ENCODE data around the gene BCAP31.
"Not testable (repeated sequence)": the region's sequence is repeated elsewhere in the genome, so short reads cannot be mapped to it uniquely, and the experiment has no call there.

Gene BCAP31

DNA sequence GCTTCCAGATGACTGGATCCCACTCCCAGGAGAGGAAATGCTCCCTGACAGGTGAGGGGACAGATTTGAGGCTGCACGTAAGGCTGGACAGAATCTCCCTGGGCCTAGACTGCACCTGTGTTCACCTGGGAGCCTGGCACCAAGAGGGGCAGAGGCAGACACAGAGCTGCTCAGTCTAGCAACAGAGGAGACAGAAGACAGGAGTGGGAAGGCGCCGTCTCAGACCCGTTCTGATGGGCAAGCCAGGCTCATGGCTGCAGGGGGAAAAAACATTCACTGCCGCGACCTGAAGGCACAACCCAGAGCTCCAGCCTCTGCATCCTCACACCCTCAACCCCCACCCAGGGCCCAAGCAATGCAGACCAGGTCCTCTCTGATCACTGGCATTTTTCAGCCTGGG, 16.8 kb downstream of the BCAP31 start:
- DNase-seq = no peak

DNA sequence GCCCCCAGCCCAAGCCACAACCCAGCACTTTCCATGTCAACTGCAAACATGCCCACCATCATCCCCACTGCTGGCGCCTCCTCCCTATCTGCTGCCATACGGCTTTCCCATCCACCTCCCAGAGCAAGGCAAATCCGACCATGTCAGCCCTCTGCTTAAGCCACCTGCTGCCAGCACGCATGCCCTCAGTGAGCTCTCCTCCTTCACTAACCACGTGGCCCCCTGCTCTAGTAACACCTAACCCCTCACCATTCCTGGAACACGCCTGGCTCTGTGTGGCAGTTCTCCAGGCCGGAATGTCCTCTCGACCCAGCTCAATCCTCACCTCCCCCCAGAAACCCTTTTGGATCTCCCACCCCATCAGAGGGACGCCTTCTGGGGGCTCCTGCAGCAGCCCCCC, 17.4 kb downstream of the BCAP31 start:
- no peak for DNase-seq

DNA sequence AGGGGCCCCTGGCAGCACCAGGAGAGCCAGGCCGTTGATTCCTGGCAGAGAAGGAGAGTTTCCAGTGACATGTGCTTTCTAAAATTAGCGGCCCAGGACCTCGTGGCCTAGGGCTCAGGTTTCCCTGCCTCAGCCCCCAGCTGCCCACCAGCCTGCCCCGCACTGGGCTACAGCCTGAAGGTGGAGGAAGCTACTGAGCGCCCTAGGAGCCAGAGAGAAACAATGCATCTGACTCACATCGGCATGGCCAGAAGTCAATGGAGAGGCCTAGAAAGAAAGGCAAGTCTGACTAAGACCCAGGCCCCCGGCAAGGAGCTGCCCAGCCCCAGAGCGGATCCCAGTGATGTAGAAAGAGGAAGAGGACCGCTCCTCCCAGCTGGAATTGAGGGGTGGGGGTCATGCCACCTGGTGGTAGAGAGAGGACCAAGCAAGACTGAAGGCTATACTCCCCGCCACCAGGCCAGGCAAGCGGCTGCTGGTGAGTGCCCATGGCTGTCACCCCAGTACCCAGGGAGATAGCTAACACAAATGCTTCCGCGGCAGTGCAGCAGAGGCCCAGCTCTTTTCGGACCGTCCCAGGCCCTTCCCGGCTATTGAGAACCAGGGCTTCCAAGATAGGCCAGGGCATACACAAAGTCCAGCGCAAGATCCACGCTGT, 18.7 kb downstream of the BCAP31 start:
- not testable (repeated sequence) for DNase-seq

DNA sequence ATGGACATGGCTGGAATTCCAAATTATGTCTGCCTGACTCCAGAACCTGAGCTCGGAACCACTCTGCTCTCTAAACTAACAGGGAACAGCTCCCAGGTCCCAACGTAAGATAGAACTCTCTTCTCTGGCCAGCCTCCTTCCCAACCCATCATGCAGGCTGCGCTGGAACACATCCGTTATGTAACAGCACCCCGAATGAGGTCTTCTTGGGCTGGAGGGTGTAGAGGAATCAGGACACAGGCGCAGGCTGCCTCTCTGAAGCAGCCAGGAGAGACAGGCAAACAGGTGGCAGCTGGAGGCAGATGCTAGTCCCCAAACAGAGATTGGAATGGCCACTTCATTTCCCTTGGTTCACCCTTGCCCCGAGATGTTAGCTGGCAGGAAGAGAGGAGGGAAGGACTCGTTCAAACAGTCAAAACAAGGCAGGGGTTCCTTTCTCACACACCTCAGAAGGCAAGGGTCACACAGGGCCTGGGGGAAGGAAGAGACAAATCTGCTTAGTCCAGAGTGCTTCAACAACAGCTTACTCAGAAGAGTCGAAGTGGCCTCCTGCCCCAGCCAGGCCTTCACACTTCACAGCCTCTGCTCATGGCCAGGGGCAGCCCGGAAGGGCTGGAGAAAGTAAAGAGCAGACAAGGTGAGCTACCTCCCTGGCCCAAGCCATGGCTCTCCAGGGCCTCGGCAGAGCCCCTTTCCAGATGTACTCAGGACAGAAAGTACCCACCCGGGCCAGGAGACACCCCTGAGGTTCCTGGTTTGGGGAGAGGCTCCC, 19.4 kb downstream of the BCAP31 start:
- DNase-seq = not testable (repeated sequence)

DNA sequence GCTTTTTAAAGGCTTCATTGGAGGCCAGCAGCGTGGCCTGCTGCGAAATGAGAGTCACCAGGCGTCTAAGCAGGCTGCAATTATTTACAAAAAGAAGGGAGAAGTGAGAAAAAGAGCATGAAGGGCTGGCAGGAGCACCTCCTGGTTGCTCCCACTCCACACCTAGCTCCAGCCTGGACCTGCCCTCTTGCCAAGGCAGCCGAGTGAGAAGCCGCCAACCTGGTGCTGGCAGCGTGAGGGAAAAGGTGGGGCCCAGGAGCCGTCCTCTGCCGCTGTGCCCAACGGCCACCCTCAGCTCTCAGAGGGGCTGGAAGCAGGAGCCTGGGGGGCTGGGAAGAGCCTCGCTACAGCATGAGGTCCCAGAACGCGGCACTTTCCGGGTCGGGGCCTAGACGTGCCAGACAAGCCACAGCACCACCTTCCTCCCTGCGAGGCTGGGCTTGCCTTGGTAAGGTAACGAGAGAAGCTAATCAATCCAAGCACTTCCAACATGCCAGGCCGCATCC, 20.1 kb downstream of the BCAP31 start:
- no peak for DNase-seq

DNA sequence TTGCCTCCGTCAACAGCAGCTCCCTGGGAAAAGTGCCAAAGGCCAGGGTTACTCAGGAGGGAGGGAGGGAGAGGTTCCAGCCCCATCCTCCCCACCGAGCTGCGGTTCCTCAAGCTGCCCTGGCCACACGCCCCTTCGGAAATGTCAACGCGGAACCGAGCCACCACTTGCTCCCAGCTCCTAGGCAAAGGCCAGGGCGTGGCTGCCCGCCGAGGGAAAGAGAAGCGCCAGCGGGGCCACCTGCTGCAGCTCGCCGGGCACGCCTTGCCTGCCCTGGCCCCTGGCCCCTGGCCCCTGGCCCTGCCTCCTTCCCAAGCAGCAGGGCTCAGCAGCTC, 21.2 kb downstream of the BCAP31 start:
- DNase-seq = no peak

DNA sequence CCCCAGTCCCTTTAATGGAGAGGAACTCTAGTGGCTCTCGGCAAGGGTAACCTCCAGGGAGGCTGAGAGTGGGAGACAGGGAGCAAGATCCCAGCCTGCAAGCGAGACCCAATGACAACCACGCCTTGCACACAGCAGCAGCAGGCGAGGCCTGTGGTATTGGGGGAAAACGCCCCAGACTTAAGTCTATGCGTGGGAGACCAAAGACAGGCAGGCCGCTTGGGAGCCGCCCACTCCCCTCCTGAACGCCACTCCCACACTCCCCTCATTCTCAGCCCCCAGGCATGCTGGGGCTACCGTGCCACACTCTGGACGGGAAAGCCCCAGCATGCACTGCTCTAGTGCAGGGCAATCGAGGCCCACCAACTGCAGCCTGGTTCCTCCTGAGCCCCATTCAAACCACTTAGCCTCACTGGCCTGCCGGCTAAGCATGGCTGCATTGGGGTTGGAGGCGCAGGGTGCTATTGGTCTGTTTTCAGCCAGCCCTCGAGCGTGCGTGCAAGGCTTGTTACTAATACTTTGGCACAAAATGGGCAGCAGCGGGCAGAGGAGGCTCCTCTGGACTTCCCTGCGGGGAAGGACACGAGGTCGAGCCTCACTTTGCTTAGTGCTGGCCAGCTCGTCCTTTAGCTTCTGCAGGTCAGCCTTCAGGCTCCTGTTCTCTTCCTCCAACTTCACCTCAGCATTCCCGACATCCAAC, 21.7 kb downstream of the BCAP31 start:
- no peak for DNase-seq

DNA sequence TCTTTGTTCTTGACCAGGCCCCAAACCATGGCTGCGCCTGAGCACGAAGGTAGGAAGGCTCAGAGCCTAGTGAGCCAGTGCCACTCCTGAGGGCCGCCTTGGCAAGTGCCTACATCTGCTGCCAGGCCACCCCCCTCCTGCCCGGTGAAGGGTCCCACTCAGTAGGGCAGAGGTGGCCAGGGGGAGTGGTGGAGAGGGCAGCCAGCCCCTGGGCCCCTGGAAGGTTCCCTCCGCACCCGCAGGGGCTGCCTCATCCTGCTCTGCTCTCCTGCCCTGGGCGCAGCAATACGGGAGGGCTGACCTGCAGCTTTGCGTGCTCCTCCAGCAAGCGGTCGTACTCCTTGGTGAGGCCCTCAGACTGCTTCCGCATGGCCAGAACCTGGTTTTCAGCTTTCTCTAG, 22.5 kb downstream of the BCAP31 start:
- no peak for DNase-seq

DNA sequence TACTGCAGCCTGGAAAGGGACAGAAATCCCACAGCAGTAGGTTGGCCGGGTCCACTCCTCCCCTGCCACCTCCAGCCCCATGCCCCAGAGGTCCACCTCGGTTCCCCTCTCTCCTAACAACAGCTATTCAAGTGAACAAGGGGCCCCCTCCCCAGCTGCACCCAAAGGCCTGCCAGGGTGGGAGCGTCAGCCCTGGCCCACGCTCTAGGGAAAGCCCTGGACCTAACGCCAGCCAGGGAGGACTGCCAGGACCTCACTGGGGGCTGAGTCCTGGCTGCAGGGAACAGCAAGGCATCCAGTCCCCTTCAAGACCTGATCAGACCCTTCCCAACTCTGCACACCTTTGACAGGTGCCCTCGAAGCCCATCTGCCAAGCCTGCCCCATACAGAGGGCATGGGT, 23.2 kb downstream of the BCAP31 start:
- DNase-seq = no peak

DNA sequence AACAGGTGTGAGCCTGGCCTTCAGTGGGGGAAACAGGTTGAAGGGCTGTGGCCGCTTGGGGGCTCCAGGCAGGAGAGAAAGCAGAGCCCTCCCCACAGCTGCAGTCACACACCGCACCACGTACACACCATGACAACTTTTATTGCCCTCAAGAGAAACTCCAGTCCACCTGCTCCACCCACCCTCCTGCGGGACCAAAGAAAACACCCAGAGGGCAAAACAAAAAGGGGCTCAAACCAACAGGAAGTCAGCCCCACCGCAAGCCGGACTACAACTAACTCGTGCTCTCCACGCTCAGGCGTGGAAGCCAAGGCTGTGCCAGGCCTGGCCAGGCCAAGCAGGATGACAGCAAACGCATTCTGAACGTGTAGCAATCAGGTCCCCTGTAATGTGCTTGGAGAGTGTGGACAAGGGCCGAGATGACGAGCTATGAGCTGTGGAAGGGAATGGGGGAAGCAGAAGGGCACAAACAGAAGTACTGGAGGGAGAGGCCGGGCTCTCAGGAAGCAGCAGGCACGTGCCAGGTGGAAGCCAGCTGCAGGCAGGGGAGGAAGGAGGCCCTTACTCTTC, 23.7 kb downstream of the BCAP31 start:
- no peak for DNase-seq

DNA sequence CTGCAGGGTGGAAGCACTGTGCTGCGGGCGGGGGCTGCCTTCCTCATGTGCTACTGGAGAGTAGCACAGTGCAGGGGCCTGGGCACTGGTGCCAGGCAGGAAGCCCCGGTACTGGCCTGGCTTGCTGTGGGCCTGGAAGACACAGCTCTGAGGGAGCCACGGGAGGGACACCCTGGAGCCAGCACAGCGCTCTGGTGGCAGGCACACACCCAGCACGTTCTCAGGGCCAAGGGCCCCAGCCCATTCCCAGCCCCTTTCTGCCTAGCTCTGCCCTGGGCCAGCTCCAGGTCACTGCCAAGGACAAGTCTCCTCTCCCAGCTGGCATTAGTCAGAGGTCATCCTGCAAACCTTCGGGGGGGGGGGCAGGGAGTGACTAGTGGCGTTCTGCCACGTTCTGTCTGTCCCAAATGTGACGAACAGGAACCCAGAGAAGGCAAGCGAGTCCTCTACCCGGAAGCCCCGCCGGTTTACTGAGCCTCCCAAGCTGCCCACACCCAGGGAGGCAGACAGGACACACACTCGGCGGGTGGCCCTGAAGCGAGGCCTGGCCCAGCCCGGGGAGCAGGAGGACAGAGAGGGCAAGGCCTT, 24.3 kb downstream of the BCAP31 start:
- DNase-seq = not testable (repeated sequence)

DNA sequence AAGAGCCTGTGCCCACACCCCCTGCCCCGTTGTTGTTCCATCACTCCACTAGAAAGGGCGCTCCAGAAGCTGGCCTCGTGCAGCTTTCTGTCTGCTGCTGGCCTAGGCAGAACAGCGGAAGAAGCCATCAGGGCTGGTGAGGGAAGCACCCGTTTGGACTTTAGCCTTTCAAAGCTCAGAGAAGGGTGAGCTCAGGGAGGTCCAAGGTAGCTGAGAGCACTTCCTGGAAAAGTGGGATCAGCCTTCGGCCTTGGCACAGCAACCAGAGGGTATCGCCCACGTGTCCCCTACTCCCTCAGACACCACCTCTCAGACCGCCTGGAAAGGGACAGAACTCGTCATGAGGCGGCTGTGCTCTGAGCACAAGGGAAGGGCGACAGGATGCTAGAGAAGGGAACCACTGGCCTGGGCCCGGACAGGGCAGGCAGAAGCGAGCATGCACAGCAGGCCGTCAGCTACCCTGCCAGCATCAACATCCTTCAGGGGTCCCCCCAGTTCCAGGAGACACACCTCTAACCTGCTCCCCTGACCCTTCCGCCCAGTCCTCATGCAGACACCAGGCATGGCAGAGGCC, 24.9 kb downstream of the BCAP31 start:
- DNase-seq = not testable (repeated sequence)

DNA sequence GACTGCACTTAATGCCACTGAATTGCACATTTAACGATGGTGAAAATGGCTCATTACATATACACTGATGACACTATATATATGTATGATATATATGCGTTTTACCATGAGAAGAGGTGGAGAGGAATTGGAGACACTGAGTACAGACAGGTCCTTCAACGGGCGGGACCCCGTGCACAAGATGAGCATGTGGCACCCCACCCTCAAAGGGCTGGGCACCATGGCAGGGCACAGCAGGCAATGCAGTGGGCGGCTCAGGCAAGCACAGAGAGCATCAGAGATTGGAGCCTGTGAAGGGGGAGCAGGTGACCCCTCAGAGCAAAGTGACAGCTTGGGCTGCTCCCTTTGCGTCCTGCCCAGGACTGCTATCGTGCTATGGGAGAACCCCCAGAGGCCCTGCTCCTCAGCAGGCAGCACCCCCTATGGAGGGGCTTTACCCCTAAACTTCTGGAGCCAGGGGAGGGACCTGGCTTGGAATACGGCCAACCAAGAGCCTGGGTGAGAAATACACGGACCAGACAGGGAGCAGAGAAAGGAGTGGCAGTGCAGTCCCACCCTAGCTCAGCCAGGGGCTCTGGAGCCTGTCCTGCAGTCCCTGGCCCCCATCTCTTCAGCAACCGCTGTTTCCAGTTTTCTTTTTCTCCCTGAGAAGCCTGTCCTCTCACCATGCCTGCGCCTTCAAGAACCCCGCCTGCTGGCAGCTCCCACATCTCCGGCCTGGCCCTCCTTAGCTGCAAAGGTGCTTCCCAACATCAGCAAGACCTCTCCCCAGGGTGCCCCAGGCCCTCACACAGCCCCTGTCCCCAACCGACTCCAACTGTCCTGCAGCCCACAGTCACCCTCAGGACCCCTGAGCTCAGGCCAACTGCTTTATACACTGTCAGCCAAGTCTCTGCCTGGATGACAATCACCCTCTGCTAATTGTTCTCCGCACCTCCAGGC, 26.0 kb downstream of the BCAP31 start:
- DNase-seq = no peak

DNA sequence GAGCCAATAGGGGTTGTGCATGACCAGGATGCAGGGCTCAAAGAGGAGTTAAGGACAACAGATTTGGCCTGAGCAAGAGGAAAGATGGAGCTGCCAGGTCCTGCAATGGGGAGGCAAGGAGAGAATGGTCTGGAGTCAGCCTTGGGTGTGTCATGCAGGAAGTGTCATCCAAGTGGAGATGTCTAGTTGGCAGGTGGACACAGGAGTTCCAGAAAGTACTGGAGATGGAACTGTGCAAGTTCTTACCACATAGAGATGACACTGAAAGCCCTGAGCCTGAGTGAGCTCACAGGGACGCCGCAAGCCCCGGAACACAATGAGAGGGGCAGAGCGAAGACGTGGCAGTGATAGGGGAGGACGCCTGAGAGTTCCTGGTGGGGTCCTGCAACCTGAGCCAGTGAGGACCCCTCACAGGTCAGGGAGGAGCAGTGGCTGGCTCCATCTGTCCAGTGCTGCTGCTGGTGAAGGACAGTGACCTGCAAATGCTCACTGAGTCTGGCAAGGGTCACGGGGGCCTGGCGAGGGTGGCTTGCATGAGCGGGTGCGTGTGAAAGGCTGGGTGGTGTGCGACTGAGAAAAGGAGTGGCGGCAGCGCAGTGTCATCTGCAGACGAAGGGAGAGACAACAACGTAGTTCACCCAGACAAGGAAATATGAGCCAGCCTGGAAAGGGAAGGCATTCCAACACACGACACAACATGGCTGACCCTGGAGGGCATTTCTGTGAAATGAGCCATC, 27.0 kb downstream of the BCAP31 start:
- DNase-seq = not testable (repeated sequence)

DNA sequence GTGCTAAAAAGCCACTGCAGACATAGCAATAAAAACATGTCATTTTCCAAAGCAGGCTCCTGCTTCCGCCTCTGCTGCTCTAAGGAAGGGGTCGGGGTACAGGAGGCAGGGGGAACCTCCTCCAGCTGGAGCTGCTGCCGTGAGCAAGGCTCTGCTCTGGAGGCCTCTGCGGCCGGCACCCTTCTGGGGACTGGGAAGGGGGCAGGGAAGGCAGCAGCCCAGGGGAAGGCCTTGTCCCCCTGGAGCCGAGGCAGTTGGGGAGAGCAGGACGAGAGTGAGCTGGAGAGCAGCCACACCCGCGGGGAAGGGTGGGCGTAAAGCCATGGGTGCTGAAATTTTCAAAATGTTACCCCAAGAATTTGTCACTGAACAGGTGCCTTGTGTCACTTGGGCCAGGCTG, 27.6 kb downstream of the BCAP31 start:
- not testable (repeated sequence) for DNase-seq

DNA sequence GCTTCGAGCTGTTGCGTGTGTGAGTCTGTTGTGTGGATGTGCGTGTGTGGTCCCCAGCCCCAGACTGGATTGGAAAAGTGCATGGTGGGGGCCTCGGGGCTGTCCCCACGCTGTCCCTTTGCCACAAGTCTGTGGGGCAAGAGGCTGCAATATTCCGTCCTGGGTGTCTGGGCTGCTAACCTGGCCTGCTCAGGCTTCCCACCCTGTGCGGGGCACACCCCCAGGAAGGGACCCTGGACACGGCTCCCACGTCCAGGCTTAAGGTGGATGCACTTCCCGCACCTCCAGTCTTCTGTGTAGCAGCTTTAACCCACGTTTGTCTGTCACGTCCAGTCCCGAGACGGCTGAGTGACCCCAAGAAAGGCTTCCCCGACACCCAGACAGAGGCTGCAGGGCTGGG, 28.1 kb downstream of the BCAP31 start:
- no peak for DNase-seq

DNA sequence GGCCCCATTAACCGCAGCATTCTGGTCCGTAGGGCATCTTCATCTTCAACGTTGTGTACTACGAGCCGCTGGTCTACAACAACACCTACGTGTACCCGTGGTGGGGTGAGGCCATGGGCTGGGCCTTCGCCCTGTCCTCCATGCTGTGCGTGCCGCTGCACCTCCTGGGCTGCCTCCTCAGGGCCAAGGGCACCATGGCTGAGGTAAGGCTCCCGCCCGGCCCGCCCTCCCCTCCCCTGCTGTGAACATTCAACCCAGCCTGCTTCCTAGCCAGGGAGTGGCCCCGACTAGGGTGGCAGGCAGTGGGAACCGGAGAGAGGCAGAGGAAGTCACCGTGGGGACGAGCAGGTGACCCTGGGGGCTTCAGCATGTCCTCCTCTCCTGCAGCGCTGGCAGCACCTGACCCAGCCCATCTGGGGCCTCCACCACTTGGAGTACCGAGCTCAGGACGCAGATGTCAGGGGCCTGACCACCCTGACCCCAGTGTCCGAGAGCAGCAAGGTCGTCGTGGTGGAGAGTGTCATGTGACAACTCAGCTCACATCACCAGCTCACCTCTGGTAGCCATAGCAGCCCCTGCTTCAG, 29.4 kb downstream of the BCAP31 start:
- DNase-seq = no peak

DNA sequence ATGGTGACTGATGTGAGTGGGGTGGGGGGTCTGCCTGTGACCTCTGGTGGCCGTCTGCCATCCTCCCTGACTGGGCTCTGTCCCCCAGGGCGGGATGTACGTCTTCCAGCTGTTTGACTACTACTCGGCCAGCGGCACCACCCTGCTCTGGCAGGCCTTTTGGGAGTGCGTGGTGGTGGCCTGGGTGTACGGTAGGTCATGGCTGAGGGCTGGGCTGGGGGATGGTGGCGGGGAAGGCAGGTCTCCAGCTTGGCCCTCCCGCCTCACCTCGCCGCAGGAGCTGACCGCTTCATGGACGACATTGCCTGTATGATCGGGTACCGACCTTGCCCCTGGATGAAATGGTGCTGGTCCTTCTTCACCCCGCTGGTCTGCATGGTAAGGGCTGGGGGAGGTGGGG, 29.9 kb downstream of the BCAP31 start:
- DNase-seq = not testable (repeated sequence)

DNA sequence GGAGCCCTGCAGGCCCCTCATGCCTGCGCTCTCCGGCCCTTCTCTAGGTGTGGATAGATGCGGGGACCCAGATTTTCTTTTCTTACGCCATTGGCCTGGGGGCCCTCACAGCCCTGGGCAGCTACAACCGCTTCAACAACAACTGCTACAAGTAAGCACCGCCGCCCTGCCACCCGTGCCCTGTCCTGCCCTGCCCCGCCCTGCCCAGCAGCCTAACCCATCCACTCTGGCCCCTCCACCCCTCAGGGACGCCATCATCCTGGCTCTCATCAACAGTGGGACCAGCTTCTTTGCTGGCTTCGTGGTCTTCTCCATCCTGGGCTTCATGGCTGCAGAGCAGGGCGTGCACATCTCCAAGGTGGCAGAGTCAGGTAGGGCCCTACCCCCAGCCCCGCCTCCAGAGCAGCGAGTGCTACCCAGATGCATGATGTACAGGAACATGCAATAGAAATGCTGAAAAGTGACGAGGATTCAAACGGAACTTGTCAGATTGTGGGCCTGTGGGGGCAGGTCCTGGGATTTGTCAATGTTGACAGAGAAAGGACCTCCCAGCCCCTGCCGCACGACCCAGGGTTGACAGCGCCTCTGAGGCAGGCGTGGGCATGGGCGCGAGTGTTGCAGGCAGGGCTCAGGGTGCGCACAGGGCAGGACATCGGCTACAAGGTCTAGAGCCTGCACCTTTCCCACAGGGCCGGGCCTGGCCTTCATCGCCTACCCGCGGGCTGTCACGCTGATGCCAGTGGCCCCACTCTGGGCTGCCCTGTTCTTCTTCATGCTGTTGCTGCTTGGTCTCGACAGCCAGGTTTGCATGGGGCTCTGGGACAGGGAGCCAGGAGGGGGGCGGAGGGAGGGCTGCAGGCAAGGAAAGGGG, 30.7 kb downstream of the BCAP31 start:
- no peak for DNase-seq

All from COR-L47 (cell line).